Measurements from ENCODE around the gene LIMA1. TPM values are rescaled to one million over a fixed set of nuclear protein-coding genes. Genes with fewer than 3 reads are reported as not detected.
A peak's percentile ranks its signal among the peaks of the same experiment; 100 is the strongest.

The LIMA1 gene
- total and polyA plus RNA-seq, 9 of the 15 experiments (the other 6 are each of a cell fraction or from before 2014, with no cell fraction given): 20.2 to 37.8 (median 27.3) TPM

DNA sequence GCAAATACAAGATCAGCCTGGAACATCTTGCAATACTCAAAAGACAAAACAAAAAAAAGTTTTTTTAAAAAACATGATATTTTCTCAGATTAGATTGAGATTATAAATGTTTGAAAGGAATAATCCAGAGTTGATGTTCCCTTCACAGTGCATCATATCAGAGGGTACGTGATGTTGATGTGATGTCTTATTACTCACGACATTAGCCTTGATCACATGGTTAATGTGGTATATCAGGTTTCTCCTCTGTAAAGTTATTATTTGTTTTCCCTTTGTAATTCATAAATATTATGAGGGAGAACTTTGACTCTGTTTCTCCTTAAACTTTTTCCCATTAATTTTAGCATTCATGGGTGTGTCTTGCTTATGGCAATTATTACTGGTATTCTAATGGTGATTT, 26.6 kb downstream of the LIMA1 start:
- Histone ChIP-seq H3K4me2 (ENCODE audit: insufficient read depth, low read length) (no peak overlapping the region), H3K27ac (ENCODE audit: extremely low read depth, low read depth, low read length) (no peak overlapping the region), H3K36me3 (ENCODE audit: control insufficient read depth, insufficient read depth, low read length) (no peaks in the 10 kb centered on the region), H3K79me2 (ENCODE audit: control insufficient read depth, insufficient read depth, low read length) (no peaks in the 10 kb centered on the region), H3K9me1 (ENCODE audit: control insufficient read depth, insufficient read depth, low read length) (no peaks in the 10 kb centered on the region), H2AFZ (ENCODE audit: low read depth, low read length) (no peak overlapping the region), H3K4me1 (replicated peaks in 1 of 2; ENCODE audit: control insufficient read depth in 2 of 2, insufficient read depth in 2 of 2, low read length in 2 of 2) (peaks cover 23 to 29% of the 10 kb centered on the region in 2 experiments; a peak in 4 of 5 replicates), H3K4me3 (no peak overlapping the region), H3K9me3 (replicated peaks; ENCODE audit: control insufficient read depth, insufficient read depth, low read depth, low read length) (no peaks in the 10 kb centered on the region), H4K20me1 (replicated peaks; ENCODE audit: control insufficient read depth, insufficient read depth, low read length) (no peaks in the 10 kb centered on the region), H3K27me3 (ENCODE audit: control insufficient read depth in 2 of 2, insufficient read depth in 2 of 2, low read length in 2 of 2) (no peaks in the 10 kb centered on the region), H3K9ac (ENCODE audit: insufficient read depth in 1 of 2, low read depth in 2 of 2, low read length in 2 of 2) (no peak overlapping the region)
- CTCF ChIA-PET (ENCODE audit: low intra/inter-chr PET ratio): interaction anchor here (0.8 kb wide), 1 partner anchor 11 kb away, joined by 3 read pairs; no protein-coding TSS in a partner anchor
- TF ChIP-seq POLR3G (IDR thresholded peaks at IDR 0.05; ENCODE audit: extremely low read depth, insufficient read length, insufficient replicate concordance) (no peak), ZNF707 (CRISPR knock-in tag; conservative IDR thresholded peaks at IDR 0.05) (no peak), ZNF143 (CRISPR knock-in tag; IDR thresholded peaks at IDR 0.05) (no peak), JUND (IDR thresholded peaks at IDR 0.05; ENCODE audit: borderline replicate concordance, low read depth, low read length) (no peak), JUND (tag; IDR thresholded peaks at IDR 0.05; ENCODE audit: borderline replicate concordance, low read depth, low read length) (no peak)
- FAIRE-seq (no peak), DNase-seq (ENCODE audit: extremely low read depth in 1 of 4, low spot score in 3 of 4) (no peak), ATAC-seq (no peak)
- 88% methylated on average over 2 of the region's 2 CpGs for WGBS (ENCODE audit: insufficient coverage, low coverage, missing lambda C conversion rate)
- intact Hi-C loops (cut with micrococcal nuclease): no loop called here
- no TSS peak for BruUV-seq (replicated peaks)
- POLR2A ChIA-PET: no interaction called here
- in situ Hi-C loops (cut with MboI): no loop called here

GRCh38 chr12:50252977-50253602, 30.2 kb downstream of the LIMA1 start:
- FAIRE-seq (no peak), DNase-seq (ENCODE audit: extremely low read depth in 1 of 4, low spot score in 3 of 4) (no peak), ATAC-seq (no peak)
- no peaks in the 10 kb centered on the region for H3K9me3 ChIP-seq (replicated peaks; ENCODE audit: control insufficient read depth, insufficient read depth, low read depth, low read length)
- ChIA-PET CTCF (ENCODE audit: low intra/inter-chr PET ratio) (no interaction called here), POLR2A (interaction anchor here (0.7 kb wide), 2 partner anchors 12 to 684 kb away, joined by 4 to 6 read pairs; no protein-coding TSS in a partner anchor)
- no peak for TF ChIP-seq CXXC5 (CRISPR knock-in tag; IDR thresholded peaks at IDR 0.05)
- no peak for TF ChIP-seq PBX2 (CRISPR knock-in tag; IDR thresholded peaks at IDR 0.05; ENCODE audit: low read depth)
- TF ChIP-seq PBX2 (tag; conservative IDR thresholded peaks at IDR 0.05; ENCODE audit: low read depth): peak; percentile 65
- peak; percentile 66 for TF ChIP-seq MEIS2 (IDR thresholded peaks at IDR 0.05; ENCODE audit: partially characterized antibody)
- H3K27ac ChIP-seq (ENCODE audit: extremely low read depth, low read depth, low read length): peak overlapping the region; percentile 5; the same call in 1 of the 3 replicates
- WGBS (ENCODE audit: insufficient coverage, low coverage, missing lambda C conversion rate): 61% methylated on average over 6 of the region's 6 CpGs
- H4K20me1 ChIP-seq (replicated peaks; ENCODE audit: control insufficient read depth, insufficient read depth, low read length): no peaks in the 10 kb centered on the region
- H3K36me3 ChIP-seq (ENCODE audit: control insufficient read depth, insufficient read depth, low read length): no peaks in the 10 kb centered on the region
- peaks cover 27 to 31% of the 10 kb centered on the region in 2 experiments for H3K4me1 ChIP-seq (replicated peaks in 1 of 2; ENCODE audit: control insufficient read depth in 2 of 2, insufficient read depth in 2 of 2, low read length in 2 of 2)
- in situ Hi-C loops (cut with MboI): no loop called here
- no peaks in the 10 kb centered on the region for H3K27me3 ChIP-seq (ENCODE audit: control insufficient read depth in 2 of 2, insufficient read depth in 2 of 2, low read length in 2 of 2)
- peaks cover 7% of the 10 kb centered on the region for H3K79me2 ChIP-seq (ENCODE audit: control insufficient read depth, insufficient read depth, low read length)
- BruUV-seq (replicated peaks): no TSS peak
- no peak overlapping the region for H2AFZ ChIP-seq (ENCODE audit: low read depth, low read length)
- no peak overlapping the region for H3K4me3 ChIP-seq
- intact Hi-C loops (cut with micrococcal nuclease): no loop called here
- no peaks in the 10 kb centered on the region for H3K9me1 ChIP-seq (ENCODE audit: control insufficient read depth, insufficient read depth, low read length)
- H3K9ac ChIP-seq (ENCODE audit: insufficient read depth in 1 of 2, low read depth in 2 of 2, low read length in 2 of 2): no peak overlapping the region
- no peak overlapping the region for H3K4me2 ChIP-seq (ENCODE audit: insufficient read depth, low read length)
